AG04449 (cell line): ENCODE data around the gene NAP1L5.

Experiments
- CTCF ChIA-PET: fragments of 350-600 bp; formaldehyde crosslinking; extraction: SDS; loops from one replicate; lab custom pipeline; 2021; ENCODE audit warnings: antibody characterized with exemption; lab: Yijun Ruan, JAX
- POLR2A ChIA-PET: fragments of 400-600, 350-600 bp; formaldehyde crosslinking; extraction: SDS; loops from one replicate; lab custom pipeline; 2020; ENCODE audit warnings: antibody characterized with exemption, inconsistent platforms; lab: Yijun Ruan, JAX
- DNase-seq: peaks from one replicate; pipeline ENCODE4 v3.0.0-alpha.2; 2010; ENCODE audit warnings: low read depth, low spot score
- H3K4me3 ChIP-seq: 2 replicates; pipeline ENCODE4 v1.5.1; 2011; ENCODE audit warnings: low read depth, mild to moderate bottlenecking, control low read depth, low read length
- CTCF ChIP-seq: IDR thresholded peaks from one replicate; pipeline ENCODE4 v1.5.1; 2011; ENCODE audit warnings: mild to moderate bottlenecking, moderate library complexity, low read length, control low read depth, inconsistent platforms; ENCODE audit not compliant: insufficient read depth; ENCODE audit errors: missing control alignments

The NAP1L5 gene

DNA sequence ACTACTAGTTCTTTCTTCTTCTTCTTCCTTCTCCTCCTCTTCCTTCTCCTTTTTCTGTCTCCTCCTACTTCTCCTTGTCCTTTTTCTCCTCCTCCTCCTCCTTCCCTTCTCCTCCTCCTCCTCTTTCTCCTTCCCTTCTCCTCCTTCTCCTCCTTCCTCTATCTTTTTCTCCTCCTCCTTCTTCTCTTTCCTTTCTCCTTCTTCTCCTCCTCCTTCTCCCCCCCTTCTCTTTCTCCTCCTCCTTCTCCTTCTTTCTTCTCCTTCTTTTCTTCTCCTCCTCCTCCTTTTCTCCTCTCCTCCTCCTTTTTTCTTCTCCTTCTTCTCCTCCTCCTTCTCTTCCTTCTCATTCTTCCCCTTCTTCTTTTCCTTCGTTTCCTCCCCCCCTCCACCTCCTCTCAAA lies 21.8 kb upstream of the NAP1L5 start:
- POLR2A ChIA-PET, result no interaction called here
- H3K4me3 ChIP-seq, result no peak overlapping the region
- CTCF ChIA-PET, result interaction anchor here (1.0 kb wide), 1 partner anchor 8 kb away, joined by 4 read pairs; no protein-coding TSS in a partner anchor
- TF ChIP-seq CTCF, result no peak
- no peak for DNase-seq

- ChIA-PET CTCF (interaction anchor here (1.0 to 2.2 kb wide), 2 partner anchors 9 to 12 kb away, joined by 3 to 6 read pairs; no protein-coding TSS in a partner anchor), POLR2A (no interaction called here)
- no peak for DNase-seq
- no peak overlapping the region for H3K4me3 ChIP-seq
- TF ChIP-seq CTCF, result no peak
These were observed 20.5 kb upstream of the NAP1L5 start for GRCh38 chr4:88718098-88718497.

DNA sequence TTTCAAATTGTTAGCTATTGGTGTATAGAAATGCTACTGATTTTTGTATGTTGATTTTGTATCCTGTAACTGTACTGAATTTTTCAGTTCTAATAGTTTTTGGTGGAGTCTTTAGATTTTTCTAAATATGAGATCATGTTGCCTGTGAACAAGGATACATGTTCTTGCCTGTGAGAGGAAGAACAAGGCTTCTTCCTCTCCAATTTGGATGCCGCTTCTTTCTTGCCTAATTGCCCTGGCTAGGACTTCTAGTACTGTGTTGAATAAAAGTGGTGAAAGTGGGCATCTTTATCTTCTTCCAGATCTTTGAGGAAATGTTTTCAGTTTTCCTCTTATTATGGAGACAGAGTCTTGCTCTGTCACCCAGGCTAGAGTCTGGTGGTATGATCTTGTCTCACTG lies 16.2 kb upstream of the NAP1L5 start:
- no peak for TF ChIP-seq CTCF
- CTCF ChIA-PET, result no interaction called here
- H3K4me3 ChIP-seq, result no peak overlapping the region
- POLR2A ChIA-PET, result no interaction called here
- no peak for DNase-seq

DNA sequence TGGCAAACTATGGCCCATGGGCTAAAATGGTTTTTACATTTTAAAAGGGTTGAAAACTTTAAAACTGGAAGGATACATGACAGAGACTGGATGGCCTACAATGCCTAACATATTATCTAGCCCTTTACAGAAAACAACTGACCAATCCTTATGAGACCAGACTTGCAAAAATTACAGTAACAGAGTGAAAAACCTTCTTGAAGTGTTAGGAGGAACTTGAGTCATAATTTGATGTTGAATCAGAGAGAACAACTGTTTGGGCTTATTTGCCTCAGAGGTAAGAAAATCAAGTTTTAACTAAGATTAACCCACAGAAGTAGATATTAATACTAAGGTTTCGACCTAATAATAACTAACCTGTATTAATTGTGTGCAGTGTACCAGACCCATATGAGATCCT lies 12.4 kb upstream of the NAP1L5 start:
- ChIA-PET POLR2A (no interaction called here), CTCF (interaction anchor here (0.9 to 8.7 kb wide), 5 partner anchors 10 to 313 kb away, joined by 3 to 98 read pairs (median 4); no protein-coding TSS in a partner anchor)
- no peak for TF ChIP-seq CTCF
- DNase-seq, result no peak
- H3K4me3 ChIP-seq, result no peak overlapping the region

DNA sequence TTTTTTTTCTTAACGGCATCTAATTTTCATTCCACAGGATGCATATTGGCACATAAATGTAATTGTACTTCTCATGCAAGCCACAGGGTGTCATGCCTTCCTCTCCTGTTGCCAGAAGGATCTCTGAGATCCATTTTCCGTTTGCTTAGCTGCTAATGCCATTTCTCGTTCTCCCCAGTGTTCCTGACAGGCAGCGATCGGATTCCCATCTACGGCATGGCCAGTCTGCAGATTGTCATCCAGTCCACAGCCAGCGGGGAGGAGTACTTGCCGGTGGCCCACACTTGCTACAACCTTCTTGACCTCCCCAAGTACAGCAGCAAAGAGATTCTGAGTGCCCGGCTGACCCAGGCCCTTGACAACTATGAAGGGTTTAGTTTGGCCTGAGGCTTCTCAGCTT lies 8.9 kb upstream of the NAP1L5 start:
- peak; percentile 60 for TF ChIP-seq CTCF
- ChIA-PET CTCF (interaction anchor here (0.5 to 8.7 kb wide), 40 partner anchors 9 to 530 kb away, joined by 3 to 98 read pairs (median 5); partner anchors contain the start of gene NAP1L5), POLR2A (interaction anchor here (0.6 kb wide), 1 partner anchor 111 kb away, joined by 3 read pairs; no protein-coding TSS in a partner anchor)
- H3K4me3 ChIP-seq, result no peak overlapping the region
- no peak for DNase-seq

- POLR2A ChIA-PET, result interaction anchor here (0.6 kb wide), 1 partner anchor 111 kb away, joined by 3 read pairs; no protein-coding TSS in a partner anchor
- no peak for DNase-seq
- TF ChIP-seq CTCF, result no peak
- CTCF ChIA-PET, result interaction anchor here (0.7 to 8.7 kb wide), 41 partner anchors 8 to 405 kb away, joined by 3 to 98 read pairs (median 5); partner anchors contain the start of gene NAP1L5
- no peak overlapping the region for H3K4me3 ChIP-seq
These were observed 8.3 kb upstream of the NAP1L5 start for GRCh38 chr4:88705805-88706492.
